ENCODE measurements around the gene FAM89A.

GRCh38 chr1:231059566-231060193 lies 19.6 kb upstream of the FAM89A start:
- TF ChIP-seq COPS2 (conservative IDR thresholded peaks at IDR 0.05) = no peak
- no peak for TF ChIP-seq KDM1A (IDR thresholded peaks at IDR 0.05)
- TF ChIP-seq POLR2AphosphoS2 (IDR thresholded peaks at IDR 0.05; ENCODE audit: low read length) = no peak
- TF ChIP-seq CTCF (IDR thresholded peaks at IDR 0.05 in 2 of 3, conservative IDR thresholded peaks at IDR 0.05 in 1 of 3; ENCODE audit: insufficient read depth in 2 of 3, low read depth in 1 of 3, low read length in 3 of 3) = no peak
- no peak for TF ChIP-seq ZNF740 (CRISPR knock-in tag; IDR thresholded peaks at IDR 0.05)
- TF ChIP-seq ZNF740 (tag; IDR thresholded peaks at IDR 0.05) = no peak
- no peak for TF ChIP-seq NR4A1 (CRISPR knock-in tag; IDR thresholded peaks at IDR 0.05)
- no peak for TF ChIP-seq NR4A1 (tag; IDR thresholded peaks at IDR 0.05)
- TF ChIP-seq NFYB (IDR thresholded peaks at IDR 0.05; ENCODE audit: extremely low read depth, insufficient read length) = no peak

All from K562 (cell line).